Hepatocyte (in vitro differentiated cells): ENCODE data around the gene CLIP3.

Experiments
- CTCF ChIP-seq: fragments of 200-600 bp; sonication (generic); IDR thresholded peaks from 2 replicates; pipeline ENCODE4 v1.5.1; 2016; ENCODE audit warnings: antibody characterized with exemption, mild to moderate bottlenecking; ENCODE audit not compliant: poor library complexity
- EZH2phosphoT487 ChIP-seq: fragments of 200-600 bp; sonication (generic); IDR thresholded peaks from one replicate; pipeline ENCODE4 v1.6.1; 2018; ENCODE audit warnings: antibody characterized with exemption, mild to moderate bottlenecking, low read depth, moderate library complexity; ENCODE audit not compliant: unreplicated experiment, severe bottlenecking

DNA sequence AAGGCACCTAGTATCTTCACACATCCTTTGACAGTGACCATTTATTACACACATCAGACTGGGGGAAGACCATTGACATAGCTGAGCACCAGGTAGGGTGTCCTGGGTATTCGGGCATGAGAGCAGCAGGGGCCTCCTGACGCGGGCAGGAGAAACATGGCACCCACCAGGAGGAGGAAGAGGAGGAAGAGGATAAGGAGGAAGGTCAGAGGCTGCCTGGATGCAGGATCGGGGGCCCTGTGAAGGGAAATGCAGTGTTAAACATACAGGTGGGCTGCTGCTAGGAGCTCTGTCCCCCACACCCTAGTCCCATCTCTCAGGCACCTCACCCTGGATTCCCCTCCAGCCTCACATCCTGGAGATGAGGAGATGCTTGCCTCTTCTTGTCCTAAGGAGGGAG lies 29.4 kb downstream of the CLIP3 start:
- no peak for TF ChIP-seq CTCF
- TF ChIP-seq EZH2phosphoT487: no peak
